Measurements from ENCODE around the gene CSNK1A1.
"Not testable (repeated sequence)": the region's sequence is repeated elsewhere in the genome, so short reads cannot be mapped to it uniquely, and the experiment has no call there.

GRCh38 chr5:149461907-149462306 lies 89.3 kb downstream of the CSNK1A1 start:
- TF ChIP-seq CTCF (conservative IDR thresholded peaks at IDR 0.05; ENCODE audit: low read length); EZH2phosphoT487 (IDR thresholded peaks at IDR 0.05; ENCODE audit: borderline replicate concordance): not testable (repeated sequence)

Measured in Loucy (cell line).